Esophagus muscularis mucosa (tissue), 4 donors: ENCODE data around the gene PRPF18. TPM values are rescaled to one million over a fixed set of nuclear protein-coding genes. Genes with fewer than 3 reads are reported as not detected.

ENCODE experiments used
- DNase-seq: peaks from one replicate; pipeline ENCODE4 v3.0.0-alpha.2; 2017; ENCODE audit errors: extremely low spot score
- H3K27ac ChIP-seq, 4 donors: fragments of 200-600 bp; sonication (generic); replicated peaks in 1 of 4; 1 replicate in 3 of 4; 2 replicates in 1 of 4; pipeline ENCODE4 v1.5.1; 2016 to 2019; ENCODE audit warnings: mild to moderate bottlenecking in 1 of 4
- H3K27me3 ChIP-seq, 4 donors: fragments of 200-600 bp; sonication (generic); one replicate each; pipeline versions ENCODE4 v1.5.1 to v1.6.0; 2016 to 2019
- H3K36me3 ChIP-seq, 4 donors: fragments of 200-600 bp; sonication (generic); one replicate each; pipeline ENCODE4 v1.5.1; 2016 to 2019
- H3K4me1 ChIP-seq, 4 donors: fragments of 200-600 bp; sonication (generic); one replicate each; pipeline ENCODE4 v1.5.1; 2016 to 2019
- H3K4me3 ChIP-seq, 4 donors: fragments of 200-600 bp; sonication (generic); 1 replicate in 2 of 4; 2 replicates in 2 of 4; pipeline ENCODE4 v1.5.1; 2016 to 2019; ENCODE audit warnings: mild to moderate bottlenecking in 4 of 4, moderate library complexity in 1 of 4
- H3K9me3 ChIP-seq, 4 donors: fragments of 200-600 bp; sonication (generic); 1 replicate in 3 of 4; 2 replicates in 1 of 4; pipeline ENCODE4 v1.5.1; 2016 to 2019
- CTCF ChIP-seq, 3 experiments: fragments of 200-600 bp in 2 of 3; fragments of 450-650 bp in 1 of 3; sonication (generic) in 2 of 3; IDR thresholded peaks; one replicate each; pipeline ENCODE4 v1.5.1; 2017 to 2019; ENCODE audit warnings: antibody characterized with exemption in 3 of 3, mild to moderate bottlenecking in 2 of 3, moderate library complexity in 1 of 3
- EP300 ChIP-seq: sonication (generic); formaldehyde crosslinking; IDR thresholded peaks from one replicate; pipeline ENCODE4 v1.6.1; 2017; ENCODE audit warnings: antibody characterized with exemption
- POLR2A ChIP-seq: fragments of 450-650 bp; IDR thresholded peaks from one replicate; pipeline ENCODE4 v1.6.1; 2017; ENCODE audit warnings: antibody characterized with exemption, moderate library complexity, mild to moderate bottlenecking, low read depth
- POLR2AphosphoS5 ChIP-seq, 2 donors: sonication (generic); formaldehyde crosslinking; IDR thresholded peaks; one replicate each; pipeline ENCODE4 v1.6.1; 2017; ENCODE audit warnings: antibody characterized with exemption in 2 of 2
- WGBS: methylation state at CpG from one replicate; pipeline ENCODE4 v1.1.5; 2018; 5-methylcytosine and 5-hydroxymethylcytosine counted together
- intact Hi-C: fragments of 100-400 bp; cut with DNase I; formaldehyde crosslinking; loops from one replicate; pipeline ENCODE4 v1.15.1; 2023
- total RNA-seq, 4 donors: library from RNA; depleted of rRNA; stranded (reverse); fragments of >200 nt; gene quantifications; one replicate each; pipeline versions ENCODE4 v1.1.0 to v1.2.1, GENCODE V29; 2016

Gene PRPF18
- total RNA-seq, 4 donors from 2014 or later = 16.2 to 27.8 (median 25.6) TPM

- peaks cover 0 to 53% (median 31%) of the 10 kb centered on the region in 4 donors for H3K36me3 ChIP-seq
- intact Hi-C loops = no loop called here
Observed at GRCh38 chr10:13674645-13675588, 88.2 kb downstream of the PRPF18 start.

GRCh38 chr10:13678101-13678843 is 91.5 kb downstream of the PRPF18 start:
- 94% methylated on average over 13 of the region's 13 CpGs for WGBS
- no peak overlapping the region for H3K27ac ChIP-seq
- H3K4me3 ChIP-seq = no peak overlapping the region
- no peak for TF ChIP-seq POLR2AphosphoS5 (IDR thresholded peaks at IDR 0.05)
- TF ChIP-seq CTCF (IDR thresholded peaks at IDR 0.05) = no peak
- no peak for TF ChIP-seq EP300
- no peak for TF ChIP-seq POLR2A
- H3K4me1 ChIP-seq = peaks cover 3 to 5% (median 4%) of the 10 kb centered on the region in 4 donors
- no peaks in the 10 kb centered on the region for H3K9me3 ChIP-seq
- H3K36me3 ChIP-seq = peaks cover 0 to 39% (median 20%) of the 10 kb centered on the region in 4 donors
- no peak for DNase-seq
- intact Hi-C loops = no loop called here
- no peaks in the 10 kb centered on the region for H3K27me3 ChIP-seq

More at GRCh38 chr10:13674645-13675588, 88.2 kb downstream of the PRPF18 start:
- TF ChIP-seq EP300 = no peak
- TF ChIP-seq POLR2A = no peak
- no peak for TF ChIP-seq POLR2AphosphoS5 (IDR thresholded peaks at IDR 0.05)
- TF ChIP-seq CTCF (IDR thresholded peaks at IDR 0.05) = no peak
- no peaks in the 10 kb centered on the region for H3K9me3 ChIP-seq
- no peak for DNase-seq
- WGBS = 75% methylated on average over 20 of the region's 20 CpGs
- peaks cover 0 to 5% (median 3%) of the 10 kb centered on the region in 4 donors for H3K4me1 ChIP-seq
- no peak overlapping the region for H3K27ac ChIP-seq
- no peaks in the 10 kb centered on the region for H3K27me3 ChIP-seq
- no peak overlapping the region for H3K4me3 ChIP-seq

Other genes starting within 250 kb of the PRPF18 start
- 10 to 100 TPM; 37.0 to 53.1 (median 46.0) TPM for gene SEPHS1, start 238.7 kb upstream of the PRPF18 start, total RNA-seq
- 10 to 100 TPM; 14.7 to 27.4 (median 20.1) TPM for gene BEND7, start 58.0 kb upstream of the PRPF18 start, total RNA-seq